T-helper 9 cell (primary cell): ENCODE data around the gene APEX1.

Source experiments
- DNase-seq: peaks from one replicate; pipeline ENCODE4 v3.0.0-alpha.2; 2020
- total RNA-seq, 2 donors: gene quantifications; one replicate each; lab custom pipeline; 2026; lab: John Stamatoyannopoulos, UW

Gene APEX1
- 67.1 to 83.8 reads per million in 2 donors for total RNA-seq

DNA sequence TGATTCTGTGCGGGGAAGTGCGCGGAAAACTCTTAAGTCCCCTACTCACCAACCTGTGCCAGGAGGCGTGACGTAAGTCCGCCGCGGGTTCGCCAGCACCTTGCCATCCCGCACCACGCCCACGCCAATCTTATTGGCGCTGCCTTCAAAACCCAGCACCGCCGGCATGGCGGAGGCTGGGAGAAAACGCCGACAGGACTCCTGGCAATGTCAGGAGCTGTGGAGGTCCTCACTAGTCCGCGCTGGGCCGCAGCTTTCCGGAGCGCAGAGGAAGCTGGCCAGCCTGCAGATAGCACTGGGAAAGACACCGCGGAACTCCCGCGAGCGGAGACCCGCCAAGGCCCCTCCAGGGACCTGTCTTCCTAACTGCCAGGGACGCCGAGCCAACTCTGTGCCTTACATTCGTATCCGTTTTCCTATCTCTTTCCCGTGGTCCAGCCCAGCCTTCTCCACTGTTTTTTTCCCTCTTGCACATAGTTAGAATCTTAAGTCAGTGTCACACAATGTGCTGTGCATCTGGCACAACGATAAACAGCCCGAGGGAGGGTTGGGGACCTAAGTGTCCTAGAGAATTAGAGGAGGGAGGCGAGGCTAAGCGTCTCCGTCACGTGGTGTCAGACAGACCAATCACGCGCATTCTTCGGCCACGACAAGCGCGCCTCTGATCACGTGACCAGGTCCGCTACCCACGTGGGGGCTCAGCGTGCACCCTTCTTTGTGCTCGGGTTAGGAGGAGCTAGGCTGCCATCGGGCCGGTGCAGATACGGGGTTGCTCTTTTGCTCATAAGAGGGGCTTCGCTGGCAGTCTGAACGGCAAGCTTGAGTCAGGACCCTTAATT is at the start of gene APEX1, which contains the start of gene OSGEP:
TSS of gene APEX1 (plus strand) at position 711 of the 839 bp plus-strand sequence. CDS start 420 bp downstream, outside the sequence.
TSS of gene OSGEP (minus strand) at position 297 of the 839 bp plus-strand sequence. CDS start at position 168, 129 bp downstream.
- peak; percentile 94 for DNase-seq

DNA sequence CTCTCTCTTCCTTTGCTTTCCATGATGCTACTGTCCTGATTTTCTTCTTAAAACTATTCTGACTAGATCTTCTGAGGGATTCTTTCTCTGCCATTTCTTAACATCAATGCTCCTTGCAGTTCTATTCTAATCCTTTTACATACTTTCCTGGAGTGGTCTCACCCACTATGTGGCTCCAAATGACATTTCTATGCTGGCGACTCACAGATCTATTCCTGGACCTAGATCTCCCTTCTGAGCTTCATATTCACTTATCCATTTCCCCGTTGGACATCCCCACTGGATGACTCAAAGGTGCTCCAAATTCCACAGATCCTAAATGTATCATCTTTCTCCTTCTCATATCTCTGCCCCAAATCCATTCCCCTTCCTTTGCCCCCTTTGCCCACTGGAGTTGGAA is 45.8 kb upstream of the APEX1 start:
- no peak for DNase-seq

DNA sequence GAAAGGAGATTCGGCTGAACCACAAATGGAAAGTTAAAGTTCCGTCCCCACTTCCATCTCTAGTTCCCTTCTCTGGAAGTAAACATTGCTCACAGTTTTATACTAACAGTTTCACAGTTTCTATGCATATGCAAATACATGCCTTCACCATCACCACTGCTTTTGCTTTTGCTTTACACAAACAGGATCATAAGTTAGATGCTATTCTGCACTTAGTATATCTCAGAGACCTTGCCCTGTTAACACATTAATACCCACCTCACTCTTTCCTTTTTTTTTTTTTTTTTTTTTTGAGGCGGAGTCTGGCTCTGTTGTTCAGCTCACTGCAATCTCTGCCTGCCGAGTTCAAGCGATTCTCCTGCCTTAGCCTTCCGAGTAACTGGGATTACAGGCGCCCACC is 42.6 kb upstream of the APEX1 start:
- DNase-seq, result no peak

DNA sequence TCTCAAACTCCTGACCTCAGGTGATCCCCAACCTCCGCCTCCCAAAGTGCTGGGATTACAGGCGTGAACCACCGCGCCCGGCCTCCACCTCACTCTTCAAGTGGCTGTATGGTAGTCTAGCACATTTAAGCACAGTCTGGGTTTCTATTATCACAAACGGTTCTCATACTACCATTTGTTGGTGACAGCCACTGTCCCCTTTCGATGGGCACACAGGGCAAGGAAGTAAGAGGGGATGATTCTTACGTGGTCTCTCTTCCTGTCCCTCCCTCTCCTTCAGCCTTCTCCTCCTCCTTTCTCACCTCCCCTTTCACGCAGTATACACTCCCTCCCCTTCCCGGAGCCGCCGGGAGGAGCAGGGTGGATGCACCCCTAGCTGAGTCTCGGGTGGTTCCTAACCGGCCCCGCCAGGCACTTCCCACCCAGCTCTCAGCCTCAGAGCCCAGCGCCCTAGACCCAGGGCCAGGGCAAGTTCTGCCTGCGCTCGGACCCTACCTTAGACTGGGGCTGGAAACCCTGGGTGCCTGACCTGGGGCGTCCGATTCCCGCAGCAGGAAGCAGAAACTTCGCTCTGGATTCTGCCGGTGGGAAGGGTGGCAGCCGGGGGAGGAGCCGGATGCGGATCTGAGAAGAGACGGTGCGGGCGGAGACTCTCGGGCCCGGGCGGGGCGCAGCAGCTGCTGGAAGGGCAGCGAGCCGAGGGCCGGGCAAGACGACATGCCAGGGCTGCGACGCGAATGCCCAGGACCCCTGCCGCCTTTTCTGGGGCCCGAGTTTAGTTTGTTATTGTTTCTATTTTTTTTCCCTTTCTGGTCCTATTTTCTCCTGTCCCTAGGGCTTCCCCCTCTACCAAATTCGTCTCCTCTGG is 41.9 kb upstream of the APEX1 start, which contains the start of gene TEP1:
TSS of gene TEP1 (minus strand) at position 626 of the 868 bp plus-strand sequence. CDS start 5,062 bp downstream, outside the sequence.
- peak; percentile 64 for DNase-seq

DNA sequence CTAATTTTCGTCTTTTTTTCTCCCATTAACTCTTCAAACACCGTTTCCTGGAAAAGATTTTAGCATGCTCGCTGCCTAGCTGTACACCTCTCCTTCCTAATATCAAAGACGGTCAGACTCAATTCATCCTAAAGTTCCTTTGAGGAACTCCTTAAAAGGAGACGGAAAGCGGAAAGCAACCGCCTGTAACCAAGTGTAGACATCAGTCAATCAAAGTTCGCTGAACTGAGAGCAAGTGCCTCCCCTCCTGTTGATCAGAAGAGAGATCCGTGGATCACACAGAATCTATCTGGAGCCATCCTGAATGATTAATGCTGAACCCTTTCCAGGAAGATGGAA is 41.3 kb upstream of the APEX1 start:
- DNase-seq, result no peak

DNA sequence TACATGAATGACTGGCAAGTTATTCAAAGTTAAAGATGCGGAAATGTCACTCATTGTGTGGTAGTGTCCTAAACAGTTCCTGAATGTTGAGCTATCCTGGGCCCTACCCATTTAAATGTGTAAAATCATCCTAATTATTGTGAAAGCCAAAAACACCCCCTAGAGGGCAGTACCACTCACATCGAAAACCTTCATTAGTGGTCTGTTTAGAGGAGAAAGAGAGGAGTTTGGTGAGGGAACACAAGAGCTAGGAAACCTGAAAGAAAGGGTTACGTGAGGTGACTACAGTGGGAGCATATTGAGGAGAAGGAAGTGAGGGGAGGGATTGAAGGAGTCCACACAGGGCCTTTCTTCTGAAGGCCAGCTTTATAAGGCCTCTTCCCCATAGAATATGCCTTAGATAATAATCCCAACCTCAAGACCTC is 39.2 kb upstream of the APEX1 start:
- no peak for DNase-seq

DNA sequence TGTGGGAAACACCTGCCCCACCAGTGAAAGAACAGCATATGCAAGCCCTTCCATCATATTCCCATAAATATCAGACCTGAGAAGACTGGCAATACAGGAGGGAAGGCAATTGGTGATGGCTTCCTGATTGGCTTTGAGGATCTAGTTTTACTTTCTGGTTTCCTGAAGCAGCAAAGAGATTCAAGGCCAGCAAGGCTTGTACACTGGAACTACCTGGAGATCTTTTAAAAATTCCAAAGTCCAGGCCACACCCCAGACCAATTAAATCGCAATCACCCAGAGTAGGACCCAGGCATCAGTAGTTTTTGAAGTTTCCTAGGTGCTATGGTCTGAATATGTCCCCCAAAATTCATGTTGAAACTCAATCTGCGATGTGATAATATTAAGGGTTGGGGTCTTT is 38.8 kb upstream of the APEX1 start:
- no peak for DNase-seq

DNA sequence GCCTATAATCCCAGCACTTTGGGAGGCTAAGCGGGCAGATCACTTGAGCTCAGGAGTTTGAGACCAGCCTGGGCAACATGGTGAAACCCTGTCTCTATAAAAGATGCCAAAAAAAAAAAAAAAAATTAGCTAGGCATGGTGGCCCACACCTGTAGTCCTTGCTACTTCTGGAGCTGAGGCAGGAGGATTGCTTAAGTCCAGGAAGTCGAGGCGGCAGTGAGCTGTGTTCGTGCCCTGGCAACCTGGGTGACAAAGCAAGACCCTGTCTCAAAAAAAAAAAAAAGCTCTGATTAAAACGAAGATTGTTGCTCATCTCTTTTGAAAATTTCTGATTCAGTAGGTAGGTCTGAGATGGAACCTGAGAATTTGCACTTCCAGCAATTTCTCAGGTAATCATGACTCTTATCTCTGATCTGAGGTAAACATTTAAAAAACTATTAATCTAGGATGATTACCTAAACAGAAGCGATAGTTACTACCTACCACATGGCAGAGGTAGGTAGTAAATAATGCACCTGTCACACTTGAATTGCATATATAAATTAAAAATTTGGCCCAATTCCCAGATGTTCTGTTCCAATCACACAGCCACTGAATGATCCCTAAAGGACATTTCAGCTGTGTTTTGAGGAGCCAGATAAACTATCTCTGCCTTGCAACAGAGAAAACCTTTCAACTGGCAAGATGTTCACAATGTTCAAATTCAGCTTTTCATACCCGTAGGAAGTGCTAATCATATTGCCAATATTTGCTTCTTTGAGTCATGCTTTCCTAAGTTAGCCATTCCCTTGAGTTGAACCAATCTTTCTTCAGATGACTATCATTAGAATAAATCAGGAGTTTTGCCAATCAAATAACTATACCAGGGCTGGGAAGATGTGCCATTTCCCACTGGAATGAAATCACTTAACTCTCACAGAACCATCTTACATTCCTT is 37.5 kb upstream of the APEX1 start:
- DNase-seq, result no peak

GRCh38 chr14:20418501-20418909 is 36.5 kb upstream of the APEX1 start:
- no peak for DNase-seq

DNA sequence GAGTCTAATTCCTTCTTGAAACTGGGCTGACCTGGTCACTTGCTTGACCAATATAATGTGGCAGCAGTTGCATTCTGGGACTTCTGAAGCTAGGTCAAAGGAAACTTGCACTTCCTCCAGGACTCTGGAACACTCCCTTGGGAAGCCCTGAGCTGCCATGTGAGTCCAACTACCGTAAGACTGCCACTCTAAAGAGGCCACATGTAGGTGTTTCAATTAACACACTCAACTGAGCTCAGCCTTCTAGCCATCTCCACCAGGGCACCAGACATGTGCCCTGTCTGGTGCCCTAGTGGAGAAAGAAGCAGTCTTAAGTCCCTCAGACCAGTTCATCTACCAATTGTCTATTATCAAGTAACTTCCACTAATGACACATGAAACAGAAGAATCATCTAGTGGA is 35.6 kb upstream of the APEX1 start:
- no peak for DNase-seq

- no peak for DNase-seq
Observed at GRCh38 chr14:20421267-20421666, 33.8 kb upstream of the APEX1 start.

- DNase-seq, result no peak
Observed at GRCh38 chr14:20422886-20423285, 32.1 kb upstream of the APEX1 start.

DNA sequence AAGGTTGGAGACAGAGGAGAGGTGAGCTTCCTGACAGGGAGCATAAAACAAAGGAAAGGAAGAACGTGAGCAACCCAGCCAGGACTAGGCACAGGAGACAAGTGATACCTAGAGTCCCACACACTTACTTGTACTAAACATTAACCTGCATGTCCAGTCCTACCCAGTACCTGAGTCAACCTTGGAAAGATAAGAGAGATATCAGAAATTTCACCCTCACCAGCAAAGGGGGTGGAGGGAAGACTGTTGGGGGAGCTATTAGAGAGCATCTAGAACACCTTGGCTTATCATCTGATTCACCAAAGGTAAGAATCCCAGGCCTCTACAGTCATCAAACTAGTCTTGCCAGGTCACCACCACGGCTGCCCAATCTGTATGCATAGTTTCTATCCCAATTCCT is 30.2 kb upstream of the APEX1 start:
- DNase-seq, result no peak

GRCh38 chr14:20427231-20428009 is 27.6 kb upstream of the APEX1 start:
- no peak for DNase-seq

- DNase-seq, result no peak
Observed at GRCh38 chr14:20428010-20428365, 27.0 kb upstream of the APEX1 start.

GRCh38 chr14:20428802-20429201 is 26.2 kb upstream of the APEX1 start:
- no peak for DNase-seq

DNA sequence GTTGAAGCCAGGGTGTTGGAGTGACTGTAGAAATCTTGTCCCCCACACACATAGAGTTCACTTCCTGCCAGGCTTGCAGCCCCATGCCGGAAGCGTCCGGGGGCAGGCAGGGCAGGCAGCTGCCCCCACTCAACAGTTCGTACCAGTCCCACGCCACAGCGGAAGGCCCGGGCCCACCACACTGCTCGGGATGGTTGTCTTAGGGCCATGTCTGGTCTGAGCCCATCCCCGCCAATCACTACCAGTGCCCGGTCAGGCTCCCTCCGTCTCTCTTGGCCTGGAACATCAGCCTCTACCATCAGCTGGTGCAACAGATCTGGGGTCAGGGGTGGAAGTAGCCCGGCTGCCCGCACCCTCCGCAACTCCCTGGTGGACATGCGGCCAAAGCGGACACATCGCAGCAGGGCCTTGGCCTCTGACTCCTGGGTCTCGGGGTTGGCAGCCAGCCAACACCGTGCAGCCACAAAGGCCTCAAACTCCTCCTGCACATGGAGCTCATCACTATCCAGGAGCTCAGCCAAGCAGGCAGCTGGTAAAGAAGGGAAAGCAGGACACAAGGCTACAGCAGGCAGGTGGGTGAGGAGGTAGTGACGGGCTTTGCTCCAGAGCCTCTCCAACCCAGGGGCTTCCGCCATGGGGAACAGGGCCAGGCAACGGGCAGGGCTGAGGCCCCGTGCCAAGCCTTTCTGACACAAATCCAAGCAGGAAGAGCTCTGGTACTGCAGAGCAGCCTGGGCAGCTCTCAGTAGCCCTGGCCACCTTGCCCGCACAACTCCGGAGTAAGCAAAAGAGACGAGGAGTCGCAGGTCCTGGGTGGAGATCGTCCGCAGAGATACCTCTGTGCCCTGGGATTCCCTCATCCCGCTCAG is 25.0 kb upstream of the APEX1 start:
- no peak for DNase-seq

DNA sequence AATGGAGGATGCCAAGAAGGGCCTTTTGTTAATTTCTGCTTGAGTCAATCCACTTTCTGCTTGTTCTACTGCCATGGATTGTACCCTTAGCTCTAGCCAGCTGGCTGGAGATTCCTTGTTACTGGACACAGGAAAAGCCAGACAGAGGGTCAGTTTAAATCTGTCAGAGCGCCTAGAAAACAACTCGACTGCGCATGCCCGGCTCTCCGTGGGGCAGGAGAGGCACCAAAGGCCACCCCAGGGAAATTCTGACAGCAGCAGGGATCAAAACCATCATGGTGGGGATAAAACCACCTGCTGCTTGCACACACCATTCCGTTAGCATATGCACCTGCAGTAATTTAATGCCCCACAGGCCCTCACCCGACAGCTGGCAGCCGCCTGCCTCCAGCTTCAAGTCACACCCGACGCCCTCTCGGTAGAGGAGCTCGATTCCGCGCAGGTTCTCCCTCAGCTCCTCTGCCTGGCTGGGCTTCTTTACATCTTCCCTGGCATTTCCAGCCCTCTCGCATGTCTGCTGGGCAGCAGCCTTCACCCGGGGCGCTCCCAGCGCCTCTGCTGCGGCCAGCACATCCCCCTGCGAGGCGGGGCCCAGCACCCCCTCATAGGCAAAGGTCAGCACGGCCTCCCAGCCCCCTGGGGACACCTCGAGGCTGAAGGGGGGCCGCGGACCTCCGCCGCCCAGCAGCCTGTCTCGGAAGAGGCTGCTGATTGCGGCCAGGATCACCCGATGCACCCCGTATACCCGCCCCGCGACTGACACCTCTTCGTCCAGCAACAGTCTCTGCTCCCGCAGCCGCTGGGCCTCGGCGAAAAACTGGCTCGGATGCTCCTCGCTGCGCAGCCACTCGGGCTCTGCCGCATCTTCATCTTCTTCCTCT is 20.1 kb upstream of the APEX1 start:
- DNase-seq, result no peak

DNA sequence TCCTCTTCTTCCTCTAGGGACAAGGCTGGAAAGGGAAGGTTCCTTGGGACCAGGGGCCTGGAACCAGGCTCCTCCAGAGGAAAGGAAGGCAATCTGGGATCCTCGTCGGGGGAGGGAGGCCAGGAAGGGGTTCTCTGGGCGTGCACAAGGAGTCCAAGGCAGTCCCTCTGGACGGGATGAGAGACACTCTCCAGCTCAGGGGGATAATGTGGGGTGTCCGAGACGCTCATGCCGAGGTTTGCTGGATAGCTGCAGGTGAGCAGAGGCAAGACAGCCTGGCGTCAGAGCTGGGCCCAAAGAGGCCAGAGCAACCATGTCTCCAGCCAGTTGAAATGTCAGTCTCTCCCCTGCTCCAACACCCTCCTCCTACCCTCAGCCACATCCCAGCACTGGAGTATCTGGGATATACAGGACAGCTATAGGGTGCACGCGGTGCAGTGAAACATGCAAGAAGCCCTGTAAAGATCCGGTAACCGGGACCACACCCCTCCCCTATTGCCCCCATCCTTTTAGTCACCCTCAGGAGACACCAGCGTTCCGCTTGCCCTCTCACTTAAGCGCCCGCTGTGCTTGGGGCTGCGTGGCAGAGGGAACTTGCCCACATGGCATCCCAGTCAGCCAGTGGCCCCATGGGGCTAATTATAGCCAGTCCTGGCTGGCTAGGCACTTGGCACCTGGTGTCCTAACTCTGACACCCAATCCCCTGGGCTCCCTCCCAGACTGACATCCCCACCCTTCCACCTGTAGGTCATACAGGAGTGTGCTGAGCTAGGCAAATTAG is 19.3 kb upstream of the APEX1 start, which contains the start of gene KLHL33:
TSS of gene KLHL33 (minus strand) at position 585 of the 781 bp plus-strand sequence. CDS start at position 230, 355 bp downstream.
- DNase-seq, result no peak
